ENCODE data around the gene IQGAP2. TPM values are rescaled to one million over a fixed set of nuclear protein-coding genes. Genes with fewer than 3 reads are reported as not detected.

The IQGAP2 gene
- total RNA-seq, 1 donor from 2014 or later = 1.3 TPM

- no peak overlapping the region for H3K4me3 ChIP-seq (ENCODE audit: low read depth, low read length)
- TF ChIP-seq CTCF (conservative IDR thresholded peaks at IDR 0.05; ENCODE audit: low read depth, low read length) = no peak
- no peak for DNase-seq (ENCODE audit: low read depth)
These were observed 214.6 kb downstream of the IQGAP2 start for GRCh38 chr5:76617675-76618074.

- no peak for DNase-seq (ENCODE audit: low read depth)
- H3K4me3 ChIP-seq (ENCODE audit: low read depth, low read length) = no peak overlapping the region
- TF ChIP-seq CTCF (conservative IDR thresholded peaks at IDR 0.05; ENCODE audit: low read depth, low read length) = no peak
These were observed 217.1 kb downstream of the IQGAP2 start for GRCh38 chr5:76620166-76620565.

- no peak overlapping the region for H3K4me3 ChIP-seq (ENCODE audit: low read depth, low read length)
- no peak for DNase-seq (ENCODE audit: low read depth)
- TF ChIP-seq CTCF (conservative IDR thresholded peaks at IDR 0.05; ENCODE audit: low read depth, low read length) = no peak
These were observed 219.0 kb downstream of the IQGAP2 start for GRCh38 chr5:76622076-76622475.

GRCh38 chr5:76622973-76623596 is 220.0 kb downstream of the IQGAP2 start, which contains the start of gene F2RL2:
Gene F2RL2 (minus strand): TSS chr5:76623403. CDS start chr5:76623230, 173 bp downstream.
- peak; percentile 43 for DNase-seq (ENCODE audit: low read depth)
- no peak for TF ChIP-seq CTCF (conservative IDR thresholded peaks at IDR 0.05; ENCODE audit: low read depth, low read length)
- no peak within 1 kb of the TSS for H3K4me3 ChIP-seq (ENCODE audit: low read depth, low read length)

GRCh38 chr5:76625087-76625815 is 222.2 kb downstream of the IQGAP2 start:
- no peak for TF ChIP-seq CTCF (conservative IDR thresholded peaks at IDR 0.05; ENCODE audit: low read depth, low read length)
- DNase-seq (ENCODE audit: low read depth) = no peak
- H3K4me3 ChIP-seq (ENCODE audit: low read depth, low read length) = no peak overlapping the region

GRCh38 chr5:76626738-76627137 is 223.7 kb downstream of the IQGAP2 start:
- TF ChIP-seq CTCF (conservative IDR thresholded peaks at IDR 0.05; ENCODE audit: low read depth, low read length) = no peak
- no peak overlapping the region for H3K4me3 ChIP-seq (ENCODE audit: low read depth, low read length)
- DNase-seq (ENCODE audit: low read depth) = no peak
